NCI-H128 (cell line): Measurements from ENCODE around the gene MYH8.

Experiments
- DNase-seq: peaks from one replicate; lab custom pipeline; 2025; ENCODE audit not compliant: unreplicated experiment; lab: John Stamatoyannopoulos, UW

The MYH8 gene

DNA sequence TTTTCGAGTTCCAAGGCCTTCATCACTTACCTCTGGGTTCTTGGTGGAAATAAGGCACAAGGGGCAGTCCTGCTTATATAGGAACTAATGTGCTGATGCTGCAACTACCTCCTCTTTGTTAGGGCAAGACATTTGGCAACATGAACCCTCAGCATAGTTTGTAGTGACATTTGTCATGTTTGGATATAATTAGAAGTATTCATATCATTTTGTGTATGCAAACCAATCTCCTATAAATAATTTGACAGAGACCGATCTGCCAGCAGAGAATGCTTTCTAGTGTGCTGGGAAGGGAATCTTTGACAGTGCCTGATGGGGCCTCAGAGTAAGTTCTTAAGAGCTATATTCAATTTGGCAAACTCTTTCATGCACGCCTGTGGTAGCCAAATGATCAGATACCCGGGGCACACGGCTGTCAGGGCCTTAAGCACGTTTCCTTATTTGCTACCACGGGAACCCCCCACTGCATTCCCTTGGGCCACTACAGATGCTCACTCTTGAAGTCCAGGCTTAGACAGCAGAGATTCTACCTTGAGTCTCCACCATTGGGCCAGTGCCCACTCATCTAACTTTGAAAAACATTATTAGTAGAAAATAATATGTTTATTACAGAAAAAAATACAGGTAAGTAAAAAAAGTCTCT lies at the start of gene MYH8:
MYH8 (minus strand) TSS at position 51 of the 643 bp plus-strand sequence. CDS start 1,723 bp downstream, outside the sequence.
- no peak for DNase-seq

GRCh38 chr17:10469459-10469858 lies 47.7 kb upstream of the MYH8 start, which contains the start of gene MYH4:
TSS of gene MYH4 (minus strand) at chr17:10469559. CDS start at chr17:10466745, 2,814 bp downstream.
- DNase-seq: no peak

GRCh38 chr17:10463402-10463801 lies 41.7 kb upstream of the MYH8 start:
- no peak for DNase-seq

- DNase-seq: no peak
Observed at GRCh38 chr17:10460062-10460461, 38.3 kb upstream of the MYH8 start.

GRCh38 chr17:10458701-10459100 lies 37.0 kb upstream of the MYH8 start:
- no peak for DNase-seq

DNA sequence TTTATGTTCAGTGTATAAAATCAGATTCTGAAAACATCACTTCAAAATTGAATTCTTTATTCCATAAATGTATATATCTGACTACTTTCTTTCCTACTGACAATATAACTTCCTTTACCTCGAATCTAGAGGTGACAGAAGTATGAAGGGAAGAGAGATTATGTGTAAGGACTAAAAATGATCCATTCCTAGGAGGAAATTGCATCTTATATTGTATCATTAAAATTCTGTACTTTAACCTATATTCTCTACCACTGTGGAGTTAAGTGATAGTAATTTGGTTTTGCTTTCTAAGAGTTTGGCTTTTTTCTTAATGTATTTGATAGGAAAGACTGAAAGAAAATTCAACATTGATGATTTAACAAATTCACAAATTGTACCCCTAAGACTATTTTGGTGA lies 36.2 kb upstream of the MYH8 start:
- DNase-seq: no peak

DNA sequence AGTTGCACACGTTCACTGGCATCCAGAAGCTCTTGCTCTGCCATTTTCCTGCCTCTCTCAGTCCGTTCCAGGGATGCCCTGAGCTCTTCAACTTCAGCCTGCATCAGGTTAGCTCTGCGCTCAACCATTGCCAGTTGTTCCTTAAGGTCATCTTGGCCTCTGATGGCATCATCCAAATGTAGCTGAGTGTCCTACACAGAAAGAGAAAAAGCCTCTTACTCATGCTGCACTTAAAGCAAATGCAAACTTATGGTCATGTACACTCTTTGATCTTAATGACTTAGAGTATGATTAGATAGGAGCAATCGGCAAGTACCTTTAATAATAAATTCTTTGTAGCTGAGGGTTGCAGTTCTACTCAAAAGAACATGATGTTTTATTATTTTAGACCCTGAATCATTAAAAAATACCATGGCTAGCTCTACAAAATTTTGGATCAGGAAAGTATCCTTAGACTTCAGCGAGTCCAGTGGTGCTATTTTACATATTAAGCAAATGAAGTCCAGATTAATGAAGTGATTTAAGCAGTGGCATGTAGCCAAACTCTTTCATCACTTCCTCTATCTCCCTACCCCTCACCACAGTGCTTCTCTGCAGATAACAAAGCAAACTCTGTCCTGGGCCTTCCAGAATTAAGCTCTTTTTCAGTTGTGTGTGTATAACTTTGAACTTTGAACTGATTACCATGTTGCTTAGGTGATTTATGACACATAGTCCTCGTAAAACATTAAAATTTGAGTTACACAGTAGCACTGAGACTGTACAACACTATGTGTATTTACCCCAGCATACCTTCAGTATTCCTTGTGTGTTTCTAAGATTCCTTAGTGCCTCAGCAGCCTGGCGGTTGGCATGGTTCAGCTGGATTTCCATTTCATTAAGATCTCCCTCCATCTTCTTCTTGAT lies 25.5 kb upstream of the MYH8 start:
- no peak for DNase-seq

- no peak for DNase-seq
Observed at GRCh38 chr17:10439816-10440215, 18.1 kb upstream of the MYH8 start.

DNA sequence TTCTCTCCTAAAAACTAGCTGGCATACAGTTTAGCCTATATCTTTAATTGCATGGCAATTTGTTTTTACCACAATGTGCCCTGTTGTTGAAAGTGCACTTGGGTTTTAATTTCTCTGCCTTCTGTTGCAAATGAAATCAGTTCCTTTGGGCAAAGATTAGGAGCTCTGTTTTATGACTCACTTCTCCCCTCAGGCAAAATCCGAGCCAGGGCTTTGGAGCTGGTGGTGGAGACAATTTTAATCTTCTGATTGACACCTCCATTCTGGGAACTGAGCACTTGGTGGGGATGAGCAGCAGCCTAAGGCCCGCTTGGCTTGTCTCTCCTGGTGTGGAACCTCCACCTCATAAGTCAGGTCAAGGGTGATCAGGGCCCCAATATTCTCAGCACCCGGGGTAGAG lies 13.3 kb upstream of the MYH8 start:
- DNase-seq: no peak

GRCh38 chr17:10429421-10430045 lies 7.8 kb upstream of the MYH8 start:
- DNase-seq: no peak

- no peak for DNase-seq
Observed at GRCh38 chr17:10428781-10429180, 7.0 kb upstream of the MYH8 start.

- DNase-seq: no peak
Observed at GRCh38 chr17:10421211-10421610, 539 bp downstream of the MYH8 start.

- no peak for DNase-seq
Observed at GRCh38 chr17:10420811-10421210, 939 bp downstream of the MYH8 start.

GRCh38 chr17:10417431-10417830 lies 4.3 kb downstream of the MYH8 start:
- DNase-seq: no peak

GRCh38 chr17:10415161-10415560 lies 6.6 kb downstream of the MYH8 start:
- DNase-seq: no peak

GRCh38 chr17:10403589-10403988 lies 18.2 kb downstream of the MYH8 start:
- DNase-seq: no peak

DNA sequence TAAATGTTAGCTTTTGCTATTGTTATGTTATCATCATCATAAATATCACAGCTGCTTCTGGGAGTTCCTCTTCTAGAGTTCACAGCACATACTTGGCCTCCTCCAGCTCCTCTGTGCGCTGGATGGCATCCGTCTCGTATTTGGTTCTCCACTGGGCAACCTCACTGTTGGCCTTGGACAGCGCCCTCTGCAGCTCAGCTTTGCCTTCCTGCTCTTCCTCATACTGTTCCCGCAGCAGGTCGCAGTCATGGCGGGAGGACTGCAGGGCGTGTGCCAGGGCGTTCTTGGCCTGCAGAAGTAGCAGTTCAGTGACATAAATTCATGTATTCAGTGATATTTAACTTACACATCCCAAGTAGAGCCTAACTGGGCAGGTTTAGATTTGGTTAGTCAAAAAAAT lies 23.4 kb downstream of the MYH8 start:
- DNase-seq: no peak

DNA sequence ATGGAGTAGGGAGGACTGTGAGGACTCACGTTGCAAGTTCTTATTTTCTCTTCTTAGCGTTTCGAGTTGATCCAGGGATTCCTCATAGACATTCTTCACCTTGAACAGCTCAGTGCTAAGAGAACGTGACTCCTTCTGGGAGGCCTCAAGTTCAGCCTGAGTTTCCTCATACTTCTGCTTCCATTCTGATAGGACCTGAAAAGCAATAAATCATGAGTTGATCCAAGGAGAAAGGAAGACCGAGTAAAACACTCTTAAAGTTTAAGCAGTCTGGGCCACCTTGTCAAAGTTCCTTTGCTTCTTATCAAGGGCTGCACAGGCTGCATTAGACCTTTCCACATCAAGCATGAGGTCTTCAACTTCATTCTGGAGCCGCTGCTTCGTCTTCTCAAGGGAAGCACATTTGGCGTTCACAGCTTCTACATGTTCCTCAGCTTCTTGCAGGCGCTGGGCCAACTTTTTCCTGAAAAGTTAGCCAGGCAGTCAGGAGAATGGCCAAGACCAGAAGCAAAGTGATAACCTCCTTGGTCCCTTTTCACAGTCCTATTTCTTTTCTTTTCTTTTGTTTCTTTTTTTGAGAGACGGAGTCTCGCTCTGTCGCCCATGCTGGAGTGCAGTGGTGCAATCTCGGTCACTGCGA lies 25.1 kb downstream of the MYH8 start:
- no peak for DNase-seq

GRCh38 chr17:10394201-10394887 lies 27.4 kb downstream of the MYH8 start:
- no peak for DNase-seq

- no peak for DNase-seq
Observed at GRCh38 chr17:10392880-10393279, 28.9 kb downstream of the MYH8 start.

GRCh38 chr17:10385871-10386270 lies 35.9 kb downstream of the MYH8 start:
- DNase-seq: no peak
